Liver (tissue), 9 donors: ENCODE results near the gene TLE1. TPM values are rescaled to one million over a fixed set of nuclear protein-coding genes. Genes with fewer than 3 reads are reported as not detected.

ENCODE experiments used
- DNase-seq: peaks from one replicate; pipeline ENCODE4 v3.0.0-alpha.2; 2017; ENCODE audit warnings: low spot score
- H3K27ac ChIP-seq, 2 donors: one replicate each; pipeline ENCODE4 v1.7.0; 2013; ENCODE audit warnings: inconsistent platforms in 2 of 2, low read length in 2 of 2, control low read depth in 1 of 2, low read depth in 1 of 2, mild to moderate bottlenecking in 1 of 2
- H3K27me3 ChIP-seq, 4 donors: one replicate each; pipeline versions ENCODE4 v1.6.1 to v1.7.0; 2013; ENCODE audit warnings: low read length in 3 of 4, inconsistent platforms in 1 of 4, mild to moderate bottlenecking in 1 of 4, moderate library complexity in 1 of 4; ENCODE audit not compliant: control insufficient read depth in 4 of 4, insufficient read depth in 4 of 4
- H3K36me3 ChIP-seq, 4 donors: one replicate each; pipeline versions ENCODE4 v1.6.1 to v1.7.0; 2013; ENCODE audit warnings: low read length in 3 of 4, mild to moderate bottlenecking in 3 of 4, low read depth in 1 of 4, moderate library complexity in 1 of 4; ENCODE audit not compliant: control insufficient read depth in 4 of 4, insufficient read depth in 3 of 4
- H3K4me1 ChIP-seq, 4 donors: one replicate each; pipeline versions ENCODE4 v1.6.1 to v1.7.0; 2013; ENCODE audit warnings: low read length in 3 of 4, mild to moderate bottlenecking in 3 of 4, moderate library complexity in 1 of 4; ENCODE audit not compliant: control insufficient read depth in 4 of 4, insufficient read depth in 4 of 4
- H3K4me3 ChIP-seq, 3 donors: one replicate each; pipeline versions ENCODE4 v1.6.1 to v1.7.0; 2013; ENCODE audit warnings: low read length in 3 of 3, control low read depth in 1 of 3, low read depth in 1 of 3, mild to moderate bottlenecking in 1 of 3
- H3K9ac ChIP-seq, 2 donors: one replicate each; pipeline ENCODE4 v1.7.0; 2013; ENCODE audit warnings: low read length in 2 of 2, mild to moderate bottlenecking in 2 of 2, moderate library complexity in 2 of 2, control low read depth in 1 of 2, low read depth in 1 of 2
- H3K9me3 ChIP-seq, 4 donors: one replicate each; pipeline versions ENCODE4 v1.6.1 to v1.7.0; 2013; ENCODE audit warnings: low read length in 3 of 4; ENCODE audit not compliant: control insufficient read depth in 4 of 4
- CTCF ChIP-seq: fragments of 150-350 bp; IDR thresholded peaks from 2 replicates; pipeline ENCODE4 v1.5.1; 2017; ENCODE audit warnings: improper control_type of control experiment, low read depth, low read length; ENCODE audit not compliant: missing input control
- EGR1 ChIP-seq, 2 donors: IDR thresholded peaks; 2 replicates each; pipeline ENCODE4 v1.6.1; 2016 to 2018; ENCODE audit warnings: antibody characterized with exemption in 2 of 2, low read depth in 2 of 2
- FOXA1 ChIP-seq: IDR thresholded peaks from 2 replicates; pipeline ENCODE4 v1.6.1; 2016; ENCODE audit warnings: antibody characterized with exemption
- FOXA2 ChIP-seq: IDR thresholded peaks from 2 replicates; pipeline ENCODE4 v1.6.1; 2016; ENCODE audit warnings: antibody characterized with exemption
- GABPA ChIP-seq, 2 donors: IDR thresholded peaks in 1 of 2; conservative IDR thresholded peaks in 1 of 2; 2 replicates each; pipeline ENCODE4 v1.6.1; 2016; ENCODE audit warnings: antibody characterized with exemption in 2 of 2, mild to moderate bottlenecking in 1 of 2, moderate library complexity in 1 of 2
- HNF4A ChIP-seq, 2 donors: conservative IDR thresholded peaks; 2 replicates each; pipeline ENCODE4 v1.6.1; 2016; ENCODE audit warnings: antibody characterized with exemption in 2 of 2, mild to moderate bottlenecking in 2 of 2
- HNF4G ChIP-seq: IDR thresholded peaks from 2 replicates; pipeline ENCODE4 v1.6.1; 2016; ENCODE audit warnings: antibody characterized with exemption
- JUND ChIP-seq, 2 donors: IDR thresholded peaks; 2 replicates each; pipeline ENCODE4 v1.6.1; 2016; ENCODE audit warnings: antibody characterized with exemption in 2 of 2
- MAX ChIP-seq: IDR thresholded peaks from 2 replicates; pipeline ENCODE4 v1.6.1; 2016; ENCODE audit warnings: antibody characterized with exemption
- NR2F2 ChIP-seq: IDR thresholded peaks from 2 replicates; pipeline ENCODE4 v1.6.1; 2016; ENCODE audit warnings: antibody characterized with exemption
- RAD21 ChIP-seq, 2 donors: IDR thresholded peaks; 2 replicates each; pipeline ENCODE4 v1.6.1; 2016; ENCODE audit warnings: antibody characterized with exemption in 2 of 2, mild to moderate bottlenecking in 2 of 2
- RXRA ChIP-seq, 2 donors: IDR thresholded peaks; 2 replicates each; pipeline ENCODE4 v1.6.1; 2017 to 2018; ENCODE audit warnings: antibody characterized with exemption in 2 of 2, mild to moderate bottlenecking in 1 of 2
- SP1 ChIP-seq: IDR thresholded peaks from 2 replicates; pipeline ENCODE4 v1.6.1; 2018; ENCODE audit warnings: antibody characterized with exemption, mild to moderate bottlenecking
- TAF1 ChIP-seq: conservative IDR thresholded peaks from 2 replicates; pipeline ENCODE4 v1.6.1; 2016; ENCODE audit warnings: antibody characterized with exemption, mild to moderate bottlenecking
- YY1 ChIP-seq: IDR thresholded peaks from 2 replicates; pipeline ENCODE4 v1.6.1; 2016; ENCODE audit warnings: antibody characterized with exemption, mild to moderate bottlenecking
- ZBTB33 ChIP-seq: IDR thresholded peaks from 2 replicates; pipeline ENCODE4 v1.6.1; 2016; ENCODE audit warnings: antibody characterized with exemption
- WGBS: extraction: QIAGEN DNeasy Blood & Tissue Kit; methylation state at CpG from one replicate; pipeline ENCODE4 v1.1.7; 2013; 5-methylcytosine and 5-hydroxymethylcytosine counted together
- polyA plus RNA-seq, 2 donors: library from polyadenylated mRNA; stranded (reverse) in 1 of 2; unstranded in 1 of 2; fragments of 200-250 nt in 1 of 2; fragments of >200 nt in 1 of 2; fragmentation: Nextera tagmentation in 1 of 2; extraction: Ambion mirVana in 1 of 2; gene quantifications; one replicate each; pipeline versions ENCODE4 v1.2.1 to v1.2.3, GENCODE V29; 2013 to 2015
- total RNA-seq, 2 donors: library from RNA; depleted of rRNA; stranded (reverse); fragments of >200 nt; gene quantifications; one replicate each; pipeline ENCODE4 v1.2.3, GENCODE V29; 2014
- TF ChIP-seq, protein P1 (sequence below): IDR thresholded peaks from 2 replicates; pipeline ENCODE4 v1.6.1; 2016; ENCODE audit warnings: antibody characterized with exemption, mild to moderate bottlenecking
- TF ChIP-seq, protein P2 (sequence below): IDR thresholded peaks from 2 replicates; pipeline ENCODE4 v1.6.1; 2016; ENCODE audit warnings: antibody characterized with exemption
- donor health status: healthy.
- donor health status: healthy.
- donor health status: healthy.
- donor health status: healthy.
- donor health status: healthy.

The TLE1 gene
- total and polyA plus RNA-seq, 4 donors: 25.2 to 45.4 (median 25.7) TPM

DNA sequence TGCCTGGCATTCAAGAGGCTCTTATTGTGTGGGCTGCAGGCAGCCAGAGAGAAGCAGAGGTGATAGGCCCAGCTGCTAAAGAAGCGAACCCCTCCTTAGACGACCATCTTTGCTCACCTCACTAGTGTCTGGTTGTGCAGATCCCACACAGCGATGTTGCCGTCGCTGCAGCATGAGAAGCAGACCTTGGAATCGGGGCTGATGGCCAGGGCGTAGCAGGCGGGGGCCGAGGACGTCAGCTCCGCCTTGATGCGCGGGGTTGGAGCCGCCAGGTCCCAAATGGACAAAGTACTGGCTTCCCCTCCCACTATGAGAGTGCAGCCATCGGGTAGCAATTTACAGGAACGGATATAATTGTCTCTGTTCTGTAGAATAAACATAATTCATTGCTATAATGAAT is 98.7 kb downstream of the TLE1 start (continued):
- no peak for TF ChIP-seq CTCF

GRCh38 chr9:81589819-81590218 is 99.5 kb downstream of the TLE1 start:
- Histone ChIP-seq H3K27me3 (no peaks in the 10 kb centered on the region), H3K27ac (no peak overlapping the region), H3K9ac (no peak overlapping the region), H3K9me3 (no peaks in the 10 kb centered on the region), H3K36me3 (peaks cover 4 to 14% (median 12%) of the 10 kb centered on the region in 4 donors), H3K4me1 (peaks cover 6 to 47% (median 28%) of the 10 kb centered on the region in 4 donors), H3K4me3 (no peak overlapping the region)
- WGBS: 93% methylated on average over 9 of the region's 9 CpGs
- TF ChIP-seq, protein P1, sequence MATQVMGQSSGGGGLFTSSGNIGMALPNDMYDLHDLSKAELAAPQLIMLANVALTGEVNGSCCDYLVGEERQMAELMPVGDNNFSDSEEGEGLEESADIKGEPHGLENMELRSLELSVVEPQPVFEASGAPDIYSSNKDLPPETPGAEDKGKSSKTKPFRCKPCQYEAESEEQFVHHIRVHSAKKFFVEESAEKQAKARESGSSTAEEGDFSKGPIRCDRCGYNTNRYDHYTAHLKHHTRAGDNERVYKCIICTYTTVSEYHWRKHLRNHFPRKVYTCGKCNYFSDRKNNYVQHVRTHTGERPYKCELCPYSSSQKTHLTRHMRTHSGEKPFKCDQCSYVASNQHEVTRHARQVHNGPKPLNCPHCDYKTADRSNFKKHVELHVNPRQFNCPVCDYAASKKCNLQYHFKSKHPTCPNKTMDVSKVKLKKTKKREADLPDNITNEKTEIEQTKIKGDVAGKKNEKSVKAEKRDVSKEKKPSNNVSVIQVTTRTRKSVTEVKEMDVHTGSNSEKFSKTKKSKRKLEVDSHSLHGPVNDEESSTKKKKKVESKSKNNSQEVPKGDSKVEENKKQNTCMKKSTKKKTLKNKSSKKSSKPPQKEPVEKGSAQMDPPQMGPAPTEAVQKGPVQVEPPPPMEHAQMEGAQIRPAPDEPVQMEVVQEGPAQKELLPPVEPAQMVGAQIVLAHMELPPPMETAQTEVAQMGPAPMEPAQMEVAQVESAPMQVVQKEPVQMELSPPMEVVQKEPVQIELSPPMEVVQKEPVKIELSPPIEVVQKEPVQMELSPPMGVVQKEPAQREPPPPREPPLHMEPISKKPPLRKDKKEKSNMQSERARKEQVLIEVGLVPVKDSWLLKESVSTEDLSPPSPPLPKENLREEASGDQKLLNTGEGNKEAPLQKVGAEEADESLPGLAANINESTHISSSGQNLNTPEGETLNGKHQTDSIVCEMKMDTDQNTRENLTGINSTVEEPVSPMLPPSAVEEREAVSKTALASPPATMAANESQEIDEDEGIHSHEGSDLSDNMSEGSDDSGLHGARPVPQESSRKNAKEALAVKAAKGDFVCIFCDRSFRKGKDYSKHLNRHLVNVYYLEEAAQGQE: no peak
- no peak for TF ChIP-seq MAX
- no peak for TF ChIP-seq NR2F2
- no peak for TF ChIP-seq GABPA (IDR thresholded peaks at IDR 0.05 in 1 of 2, conservative IDR thresholded peaks at IDR 0.05 in 1 of 2)
- no peak for TF ChIP-seq TAF1
- no peak for TF ChIP-seq SP1
- no peak for TF ChIP-seq RAD21 (IDR thresholded peaks at IDR 0.05)
- no peak for TF ChIP-seq ZBTB33
- TF ChIP-seq, protein P2, sequence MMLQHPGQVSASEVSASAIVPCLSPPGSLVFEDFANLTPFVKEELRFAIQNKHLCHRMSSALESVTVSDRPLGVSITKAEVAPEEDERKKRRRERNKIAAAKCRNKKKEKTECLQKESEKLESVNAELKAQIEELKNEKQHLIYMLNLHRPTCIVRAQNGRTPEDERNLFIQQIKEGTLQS: no peak
- no peak for TF ChIP-seq FOXA2
- no peak for TF ChIP-seq JUND (IDR thresholded peaks at IDR 0.05)
- no peak for TF ChIP-seq EGR1 (IDR thresholded peaks at IDR 0.05; ENCODE audit: low read depth in 2 of 2)
- TF ChIP-seq RXRA (IDR thresholded peaks at IDR 0.05): no peak
- TF ChIP-seq YY1: no peak
- TF ChIP-seq CTCF: no peak
- TF ChIP-seq FOXA1: no peak
- TF ChIP-seq HNF4A (conservative IDR thresholded peaks at IDR 0.05): no peak
- no peak for TF ChIP-seq HNF4G
- no peak for DNase-seq
